ENCODE results near the gene GIMD1. TPM values are rescaled to one million over a fixed set of nuclear protein-coding genes. Genes with fewer than 3 reads are reported as not detected.
A peak's percentile ranks its signal among the peaks of the same experiment; 100 is the strongest.

Gene GIMD1
- total RNA-seq, 1 donor = not detected

GRCh38 chr4:106385853-106386393 is 17.3 kb upstream of the GIMD1 start:
- no peak for TF ChIP-seq CTCF (IDR thresholded peaks at IDR 0.05; ENCODE audit: insufficient read depth, low read depth, low read length)
- no peak for DNase-seq (ENCODE audit: low read depth)
- H3K4me3 ChIP-seq (ENCODE audit: low read depth, low read length) = no peak overlapping the region

GRCh38 chr4:106384878-106385277 is 16.3 kb upstream of the GIMD1 start:
- no peak overlapping the region for H3K4me3 ChIP-seq (ENCODE audit: low read depth, low read length)
- no peak for TF ChIP-seq CTCF (IDR thresholded peaks at IDR 0.05; ENCODE audit: insufficient read depth, low read depth, low read length)
- DNase-seq (ENCODE audit: low read depth) = no peak

GRCh38 chr4:106380179-106380578 is 11.6 kb upstream of the GIMD1 start:
- no peak for DNase-seq (ENCODE audit: low read depth)
- H3K4me3 ChIP-seq (ENCODE audit: low read depth, low read length) = no peak overlapping the region
- TF ChIP-seq CTCF (IDR thresholded peaks at IDR 0.05; ENCODE audit: insufficient read depth, low read depth, low read length) = no peak

- DNase-seq (ENCODE audit: low read depth) = no peak
- H3K4me3 ChIP-seq (ENCODE audit: low read depth, low read length) = no peak overlapping the region
Observed at GRCh38 chr4:106373026-106373425, 4.4 kb upstream of the GIMD1 start.

GRCh38 chr4:106371161-106371560 is 2.6 kb upstream of the GIMD1 start:
- DNase-seq (ENCODE audit: low read depth) = no peak

More at GRCh38 chr4:106373026-106373425, 4.4 kb upstream of the GIMD1 start:
- no peak for TF ChIP-seq CTCF (IDR thresholded peaks at IDR 0.05; ENCODE audit: insufficient read depth, low read depth, low read length)

GRCh38 chr4:106370214-106370613 is 1.6 kb upstream of the GIMD1 start:
- H3K4me3 ChIP-seq (ENCODE audit: low read depth, low read length) = no peak overlapping the region
- DNase-seq (ENCODE audit: low read depth) = no peak
- no peak for TF ChIP-seq CTCF (IDR thresholded peaks at IDR 0.05; ENCODE audit: insufficient read depth, low read depth, low read length)

More at GRCh38 chr4:106371161-106371560, 2.6 kb upstream of the GIMD1 start:
- H3K4me3 ChIP-seq (ENCODE audit: low read depth, low read length) = no peak overlapping the region
- no peak for TF ChIP-seq CTCF (IDR thresholded peaks at IDR 0.05; ENCODE audit: insufficient read depth, low read depth, low read length)

- no peak overlapping the region for H3K4me3 ChIP-seq (ENCODE audit: low read depth, low read length)
- TF ChIP-seq CTCF (IDR thresholded peaks at IDR 0.05; ENCODE audit: insufficient read depth, low read depth, low read length) = peak; percentile 77
- DNase-seq (ENCODE audit: low read depth) = peak; percentile 88
Observed at GRCh38 chr4:106369456-106370060, 980 bp upstream of the GIMD1 start.

Data from fibroblast of villous mesenchyme (primary cell).